Endodermal cell (in vitro differentiated cells): ENCODE data around the gene ROBO1. TPM values are rescaled to one million over a fixed set of nuclear protein-coding genes. Genes with fewer than 3 reads are reported as not detected.

Experiments used
- DNase-seq: peaks from one replicate; pipeline ENCODE4 v3.0.0-alpha.2; 2017
- H3K27ac ChIP-seq: 2 replicates; pipeline ENCODE4 v1.5.1; 2013; ENCODE audit warnings: mild to moderate bottlenecking, low read depth, low read length, moderate library complexity
- H3K27me3 ChIP-seq: 2 replicates; pipeline ENCODE4 v1.6.1; 2013; ENCODE audit warnings: mild to moderate bottlenecking, low read length, moderate library complexity; ENCODE audit not compliant: insufficient read depth, control insufficient read depth, poor library complexity, severe bottlenecking
- H3K36me3 ChIP-seq: 2 replicates; pipeline ENCODE4 v1.7.0; 2013; ENCODE audit warnings: mild to moderate bottlenecking, low read length, moderate library complexity; ENCODE audit not compliant: control insufficient read depth, insufficient read depth
- H3K4me1 ChIP-seq: one replicate; pipeline ENCODE4 v1.7.0; 2013; ENCODE audit warnings: low read length; ENCODE audit not compliant: control insufficient read depth, insufficient read depth
- H3K4me3 ChIP-seq: 2 replicates; pipeline ENCODE4 v1.5.1; 2013; ENCODE audit warnings: mild to moderate bottlenecking, low read length, moderate library complexity
- H3K9ac ChIP-seq: 2 replicates; pipeline ENCODE4 v1.6.1; 2013; ENCODE audit warnings: mild to moderate bottlenecking, low read length, moderate library complexity; ENCODE audit not compliant: poor library complexity, severe bottlenecking; ENCODE audit errors: extremely low read depth
- H3K9me3 ChIP-seq: 2 replicates; pipeline ENCODE4 v1.6.1; 2013; ENCODE audit warnings: mild to moderate bottlenecking, low read length, moderate library complexity; ENCODE audit not compliant: control insufficient read depth
- H3K27ac Mint-ChIP-seq: 2 replicates; pipeline ENCODE4 v1.8.0; 2020; ENCODE audit warnings: mixed read lengths
- H3K27me3 Mint-ChIP-seq: 2 replicates; pipeline ENCODE4 v1.8.0; 2021; ENCODE audit warnings: mild to moderate bottlenecking, mixed read lengths; ENCODE audit not compliant: insufficient read depth
- H3K36me3 Mint-ChIP-seq: 2 replicates; pipeline ENCODE4 v1.8.0; 2020; ENCODE audit warnings: low read depth, mixed read lengths
- H3K4me1 Mint-ChIP-seq: 2 replicates; pipeline ENCODE4 v1.8.0; 2020; ENCODE audit warnings: mixed read lengths
- H3K4me3 Mint-ChIP-seq: 2 replicates; pipeline ENCODE4 v1.8.0; 2020; ENCODE audit warnings: mild to moderate bottlenecking, moderate library complexity, mixed read lengths
- H3K9me3 Mint-ChIP-seq: 2 replicates; pipeline ENCODE4 v1.8.0; 2020; ENCODE audit warnings: mild to moderate bottlenecking, mixed read lengths
- WGBS, 2 experiments: methylation state at CpG; one replicate each; pipeline versions ENCODE4 v1.1.5 to v1.1.7; 2013; ENCODE audit warnings: missing lambda C conversion rate in 2 of 2, mixed read lengths in 1 of 2; ENCODE audit not compliant: insufficient coverage in 1 of 2, insufficient read length in 1 of 2; 5-methylcytosine and 5-hydroxymethylcytosine counted together
- total RNA-seq, 2 donors: library from RNA; stranded (reverse); fragmentation: NEBNext Ultra II Directional in 1 of 2; extraction: Animal tissue kit (Norgen Biotek cat#: 25700) in 1 of 2; gene quantifications; 2 replicates in 1 of 2; 3 replicates in 1 of 2; pipeline ENCODE4 v1.2.1, GENCODE V29; 2021
- TF ChIP-seq, protein P1 (sequence below): fragments of 200-600 bp; sonication (generic); conservative IDR thresholded peaks from 2 replicates; pipeline ENCODE4 v1.5.0; 2021; ENCODE audit warnings: antibody characterized with exemption, mild to moderate bottlenecking

The ROBO1 gene
- total RNA-seq, 2 donors from 2014 or later = 74.8 to 75.9 TPM

GRCh38 chr3:79737530-79737929 lies 30.3 kb downstream of the ROBO1 start:
- Histone ChIP-seq H3K9ac (no peak overlapping the region), H3K27ac (no peak overlapping the region), H3K27me3 (no peaks in the 10 kb centered on the region), H3K4me3 (no peak overlapping the region), H3K4me1 (no peaks in the 10 kb centered on the region), H3K9me3 (no peaks in the 10 kb centered on the region), H3K36me3 (no peaks in the 10 kb centered on the region)
- no peaks in the 10 kb centered on the region for H3K4me1 Mint-ChIP-seq
- no peak overlapping the region for H3K27ac Mint-ChIP-seq
- H3K4me3 Mint-ChIP-seq = no peak overlapping the region
- H3K27me3 Mint-ChIP-seq = no peaks in the 10 kb centered on the region
- H3K36me3 Mint-ChIP-seq = no peaks in the 10 kb centered on the region
- TF ChIP-seq, protein P1, sequence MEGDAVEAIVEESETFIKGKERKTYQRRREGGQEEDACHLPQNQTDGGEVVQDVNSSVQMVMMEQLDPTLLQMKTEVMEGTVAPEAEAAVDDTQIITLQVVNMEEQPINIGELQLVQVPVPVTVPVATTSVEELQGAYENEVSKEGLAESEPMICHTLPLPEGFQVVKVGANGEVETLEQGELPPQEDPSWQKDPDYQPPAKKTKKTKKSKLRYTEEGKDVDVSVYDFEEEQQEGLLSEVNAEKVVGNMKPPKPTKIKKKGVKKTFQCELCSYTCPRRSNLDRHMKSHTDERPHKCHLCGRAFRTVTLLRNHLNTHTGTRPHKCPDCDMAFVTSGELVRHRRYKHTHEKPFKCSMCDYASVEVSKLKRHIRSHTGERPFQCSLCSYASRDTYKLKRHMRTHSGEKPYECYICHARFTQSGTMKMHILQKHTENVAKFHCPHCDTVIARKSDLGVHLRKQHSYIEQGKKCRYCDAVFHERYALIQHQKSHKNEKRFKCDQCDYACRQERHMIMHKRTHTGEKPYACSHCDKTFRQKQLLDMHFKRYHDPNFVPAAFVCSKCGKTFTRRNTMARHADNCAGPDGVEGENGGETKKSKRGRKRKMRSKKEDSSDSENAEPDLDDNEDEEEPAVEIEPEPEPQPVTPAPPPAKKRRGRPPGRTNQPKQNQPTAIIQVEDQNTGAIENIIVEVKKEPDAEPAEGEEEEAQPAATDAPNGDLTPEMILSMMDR = no peak
- peaks cover 2% of the 10 kb centered on the region for H3K9me3 Mint-ChIP-seq
- no peak for DNase-seq

DNA sequence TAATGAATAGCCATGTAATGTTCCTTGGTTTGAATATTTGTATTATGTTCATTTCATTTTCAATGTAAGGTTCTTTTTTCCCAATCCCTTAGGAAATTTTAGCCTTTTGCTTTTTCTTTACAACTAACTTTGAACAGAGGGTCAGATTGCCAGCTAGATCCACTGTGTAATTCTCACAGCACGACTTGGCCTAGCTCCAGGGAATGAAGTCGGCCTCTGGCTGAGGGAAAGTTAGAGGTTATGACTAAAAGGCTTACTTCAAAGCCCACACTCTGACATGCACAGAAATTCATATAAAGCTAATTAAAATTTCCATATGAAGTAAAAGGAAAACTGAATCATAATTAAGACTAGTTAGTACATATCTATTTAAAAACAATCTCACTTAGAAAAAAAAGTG lies 38.7 kb downstream of the ROBO1 start:
- H3K9ac ChIP-seq = no peak overlapping the region
- no peaks in the 10 kb centered on the region for H3K9me3 ChIP-seq
- no peaks in the 10 kb centered on the region for H3K4me1 ChIP-seq
- H3K27me3 Mint-ChIP-seq = no peaks in the 10 kb centered on the region
- WGBS, 2 experiments = 64% methylated on average over 2 of the region's 2 CpGs; no CpG with 5 or more reads in 1 of the 2 experiments
- no peak overlapping the region for H3K27ac ChIP-seq
- H3K4me3 Mint-ChIP-seq = no peak overlapping the region
- H3K27me3 ChIP-seq = no peaks in the 10 kb centered on the region
- TF ChIP-seq, protein P1 = no peak
- H3K4me3 ChIP-seq = no peak overlapping the region
- no peaks in the 10 kb centered on the region for H3K36me3 Mint-ChIP-seq
- H3K4me1 Mint-ChIP-seq = no peaks in the 10 kb centered on the region
- no peak overlapping the region for H3K27ac Mint-ChIP-seq
- H3K36me3 ChIP-seq = no peaks in the 10 kb centered on the region
- H3K9me3 Mint-ChIP-seq = no peaks in the 10 kb centered on the region
- no peak for DNase-seq

GRCh38 chr3:79726786-79727185 lies 41.0 kb downstream of the ROBO1 start:
- no peak overlapping the region for H3K4me3 Mint-ChIP-seq
- no peak for DNase-seq
- no peaks in the 10 kb centered on the region for H3K27me3 Mint-ChIP-seq
- no peaks in the 10 kb centered on the region for H3K27me3 ChIP-seq
- H3K4me1 Mint-ChIP-seq = no peaks in the 10 kb centered on the region
- TF ChIP-seq, protein P1 = no peak
- H3K27ac ChIP-seq = no peak overlapping the region
- no peaks in the 10 kb centered on the region for H3K36me3 Mint-ChIP-seq
- 80% methylated on average over 1 of the region's 1 CpG; no CpG with 5 or more reads in 1 of the 2 experiments for WGBS, 2 experiments
- no peaks in the 10 kb centered on the region for H3K9me3 Mint-ChIP-seq
- no peak overlapping the region for H3K9ac ChIP-seq
- H3K4me3 ChIP-seq = no peak overlapping the region
- no peak overlapping the region for H3K27ac Mint-ChIP-seq
- H3K9me3 ChIP-seq = no peaks in the 10 kb centered on the region
- no peaks in the 10 kb centered on the region for H3K4me1 ChIP-seq
- no peaks in the 10 kb centered on the region for H3K36me3 ChIP-seq
